Daoy (cell line): ENCODE measurements around the gene COX6A1. TPM values are rescaled to one million over a fixed set of nuclear protein-coding genes. Genes with fewer than 3 reads are reported as not detected.

Experiments used
- DNase-seq: peaks from one replicate; pipeline ENCODE4 v3.0.0-alpha.2; 2015; ENCODE audit warnings: low read depth
- total RNA-seq: library from RNA; depleted of rRNA; stranded (reverse); fragments of >200 nt; shearing (Covaris generic); gene quantifications from 2 replicates; pipeline ENCODE4 v1.2.3, GENCODE V29; 2014; rRNA removed

The COX6A1 gene
- total RNA-seq = 944 and 961 TPM in 2 replicates

DNA sequence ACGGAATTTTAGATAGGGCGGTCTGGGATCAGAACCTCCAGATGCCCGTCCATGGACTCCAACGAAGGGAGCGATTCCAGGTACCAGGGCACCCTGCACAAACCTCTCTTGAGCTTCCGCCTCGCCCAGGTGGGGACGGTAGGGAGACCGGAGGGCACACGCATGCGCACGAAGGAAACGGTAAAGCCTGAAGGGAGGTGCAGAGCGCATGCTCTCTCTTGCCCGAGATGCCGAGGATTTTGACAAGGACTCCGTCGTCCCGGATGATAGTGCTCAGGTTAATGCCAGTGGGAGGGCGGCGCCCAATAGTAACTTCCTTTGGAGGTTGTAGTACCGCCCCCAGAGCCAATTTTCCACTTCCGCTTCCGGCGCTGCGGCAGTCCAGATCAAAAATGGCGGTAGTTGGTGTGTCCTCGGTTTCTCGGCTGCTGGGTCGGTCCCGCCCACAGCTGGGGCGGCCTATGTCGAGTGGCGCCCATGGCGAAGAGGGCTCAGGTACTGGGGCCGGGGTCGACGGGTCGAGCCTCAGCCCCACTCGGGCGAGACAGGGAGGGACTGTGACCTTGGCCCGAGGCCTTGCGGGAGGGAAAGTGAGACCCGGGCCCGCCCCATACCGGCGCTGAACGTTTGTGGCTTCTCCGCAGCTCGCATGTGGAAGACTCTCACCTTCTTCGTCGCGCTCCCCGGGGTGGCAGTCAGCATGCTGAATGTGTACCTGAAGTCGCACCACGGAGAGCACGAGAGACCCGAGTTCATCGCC lies at the start of gene COX6A1:
TSS of gene COX6A1 (plus strand) at position 379 of the 760 bp plus-strand sequence. CDS start at position 393, 14 bp downstream.
- DNase-seq = peak; percentile 98

DNA sequence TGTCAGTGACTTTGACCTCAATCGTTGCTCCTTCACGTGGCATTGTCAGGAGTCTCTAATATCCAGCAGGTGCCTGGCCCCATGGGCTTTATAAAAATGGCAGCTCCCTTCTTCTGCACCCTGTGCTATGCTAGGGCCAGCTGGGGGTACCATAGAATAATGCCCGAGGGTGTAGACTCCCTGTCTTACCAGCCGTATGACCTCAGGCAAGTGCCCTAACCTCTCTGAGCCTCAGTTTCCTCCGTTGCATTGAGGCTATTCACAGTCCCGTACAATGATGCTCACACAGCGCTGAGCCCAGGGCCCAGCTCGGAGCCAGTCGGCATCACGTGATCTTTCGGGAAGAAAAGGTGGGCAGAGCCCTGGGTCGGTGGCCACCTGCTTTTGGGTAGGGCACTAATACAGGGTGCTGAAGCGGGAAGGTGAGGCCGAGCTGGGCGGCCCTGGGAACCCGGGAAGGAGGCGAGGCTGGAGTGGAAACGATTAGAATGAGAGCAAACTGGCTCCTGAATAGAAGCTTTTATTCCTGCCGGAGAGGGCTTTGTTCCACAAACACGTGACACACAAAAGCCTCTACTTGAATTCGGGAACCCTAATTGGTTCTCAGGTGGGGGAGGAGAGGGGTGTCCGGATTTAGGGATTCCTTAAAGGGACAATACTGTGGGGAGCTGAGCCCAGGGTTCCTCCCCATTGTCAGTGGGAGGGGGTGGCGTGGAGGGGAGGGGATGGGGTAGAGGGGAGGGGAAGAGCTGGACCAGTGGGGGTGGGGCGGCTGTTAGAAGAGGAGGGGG lies 49.0 kb upstream of the COX6A1 start:
- no peak for DNase-seq

DNA sequence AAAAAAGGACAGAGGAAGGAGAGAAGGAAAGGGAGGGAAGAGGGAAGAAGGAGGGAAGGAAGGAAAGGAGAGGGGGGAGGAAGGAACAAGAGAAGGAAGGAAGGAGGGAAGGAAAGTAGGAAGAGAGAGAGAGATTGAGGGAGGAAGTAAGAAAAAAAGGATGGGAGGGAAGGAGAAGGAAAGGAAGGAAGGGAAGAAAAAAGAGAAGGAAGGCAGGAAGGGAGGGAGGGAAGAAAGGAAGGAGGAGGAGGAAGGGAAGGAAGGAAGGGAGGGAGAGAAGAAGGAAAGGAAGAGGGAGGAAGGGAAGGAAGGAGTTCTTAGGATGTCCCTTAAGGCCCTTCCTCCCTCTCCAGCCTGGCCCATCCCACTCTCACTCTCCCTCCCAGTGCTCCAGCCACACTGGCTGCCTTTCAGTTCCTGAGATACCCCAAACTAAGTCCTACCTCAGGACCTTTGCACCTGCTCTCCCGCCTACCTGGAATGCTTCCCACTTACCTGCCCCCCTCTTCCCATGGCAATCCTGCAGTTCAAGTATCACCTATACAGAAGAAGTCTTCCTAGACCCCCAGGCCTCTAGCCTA lies 47.3 kb upstream of the COX6A1 start:
- DNase-seq = no peak

DNA sequence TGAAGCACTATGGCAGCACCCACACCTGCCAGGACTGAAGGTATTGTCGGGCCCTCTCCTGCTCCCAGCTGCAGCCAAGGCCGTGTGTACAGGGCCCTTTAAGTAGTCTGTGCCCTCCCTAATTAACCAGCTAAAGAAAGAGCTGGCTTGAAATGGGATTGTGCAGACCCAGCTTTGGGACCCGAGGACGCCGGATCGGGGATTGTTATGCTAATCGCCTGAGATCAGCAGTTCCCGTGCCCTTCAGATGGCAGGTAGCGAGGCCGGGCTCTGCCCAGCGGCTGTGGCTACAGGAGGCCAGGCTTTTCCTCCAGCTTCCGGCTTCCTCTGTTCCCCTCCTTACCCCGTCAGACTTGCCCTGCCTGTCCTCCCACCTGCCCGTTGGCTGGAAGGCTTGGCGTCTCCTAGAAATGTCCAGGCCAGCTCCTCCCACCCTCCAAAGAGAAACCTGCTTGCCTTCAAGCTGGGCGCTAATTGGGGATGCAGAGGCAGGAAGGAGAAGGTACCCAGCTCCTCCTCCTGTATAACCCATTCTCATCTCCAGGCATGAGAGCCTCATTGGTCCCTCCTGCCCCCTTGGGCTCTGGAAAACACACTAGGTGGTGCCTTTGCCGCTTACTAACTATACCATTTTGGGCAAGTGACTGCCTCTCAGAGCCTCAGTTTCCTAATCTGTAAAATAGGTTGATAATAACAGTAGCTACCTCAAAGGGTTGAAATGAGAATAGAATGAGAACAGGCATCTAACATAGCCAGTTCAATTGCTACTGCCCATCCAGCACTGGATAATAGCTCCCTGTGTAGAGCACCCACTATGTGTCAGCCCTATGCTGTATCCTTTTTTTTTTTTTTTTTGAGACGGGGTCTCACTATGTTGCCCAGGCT lies 43.2 kb upstream of the COX6A1 start:
- DNase-seq = no peak

DNA sequence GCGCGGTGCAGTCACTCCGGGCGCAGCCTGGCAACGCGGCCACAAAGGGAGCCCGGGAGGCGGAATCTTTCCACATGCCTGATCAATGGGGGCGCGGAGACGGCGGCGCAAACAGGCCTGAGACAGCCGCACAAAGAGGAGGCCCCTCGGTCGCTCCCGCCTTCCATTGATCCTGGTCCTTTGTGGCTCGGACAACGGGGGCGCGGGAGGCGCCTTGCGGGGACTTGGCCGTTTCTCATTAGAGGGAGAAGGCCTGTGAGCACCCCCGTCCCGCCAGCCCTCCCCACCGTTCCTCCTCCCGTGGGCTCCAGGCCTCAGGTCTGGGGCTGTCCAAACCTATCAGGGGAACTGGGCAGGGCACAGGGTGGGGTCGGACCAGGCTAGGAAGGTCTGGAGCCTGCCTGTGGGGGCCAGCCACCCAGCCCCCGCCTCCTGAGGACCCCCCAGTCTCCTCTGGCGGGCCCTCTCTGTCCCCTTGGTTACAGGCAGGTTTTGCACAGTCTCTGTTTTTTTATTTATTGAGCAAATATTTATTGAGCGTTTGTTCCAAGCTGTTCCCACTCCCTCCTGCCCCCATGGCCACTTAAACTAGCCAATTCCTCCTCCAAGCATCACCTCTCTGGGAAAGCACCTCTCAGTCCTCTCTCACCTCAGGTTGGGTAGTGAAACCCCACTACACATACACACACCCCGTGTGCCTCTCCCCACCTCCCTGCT lies 39.9 kb upstream of the COX6A1 start:
- no peak for DNase-seq

DNA sequence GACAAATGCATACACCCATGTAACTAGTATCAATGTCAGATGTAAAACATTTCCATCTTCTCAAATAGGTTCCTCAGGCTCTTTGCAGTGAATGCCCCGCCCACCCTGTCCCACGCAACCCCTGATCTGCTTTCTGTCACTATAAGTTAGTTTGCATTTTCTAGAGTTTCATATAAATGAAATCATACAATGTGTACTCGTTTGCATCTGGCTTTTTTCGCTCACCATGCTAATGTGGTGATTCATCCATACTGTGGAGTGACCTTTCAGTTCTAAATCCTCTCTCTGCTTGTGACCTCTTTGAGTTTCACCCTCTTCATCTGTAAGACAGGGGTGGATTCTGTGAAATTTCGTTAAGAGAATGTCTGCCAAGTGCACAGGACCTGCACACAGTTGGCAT lies 38.4 kb upstream of the COX6A1 start:
- DNase-seq = no peak

DNA sequence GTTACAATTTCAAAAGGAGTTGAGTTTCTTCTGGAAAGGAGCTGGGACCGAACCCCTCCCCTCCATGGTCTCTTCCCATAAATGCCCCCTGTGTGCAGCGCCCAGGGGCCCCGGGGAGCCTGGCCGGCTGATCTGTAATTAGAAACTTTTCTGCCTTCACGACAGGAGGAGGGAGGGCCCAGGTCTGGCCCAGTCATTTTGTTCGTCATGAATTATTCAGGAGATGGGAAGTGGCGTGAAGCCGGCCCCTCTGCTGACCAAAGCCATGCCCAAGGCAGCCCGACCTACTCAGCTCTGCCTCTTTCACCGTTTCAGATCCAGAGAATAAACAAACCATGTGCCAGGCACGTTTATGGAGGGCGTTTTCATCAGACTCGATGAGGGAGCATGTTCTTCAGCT lies 35.7 kb upstream of the COX6A1 start:
- no peak for DNase-seq

DNA sequence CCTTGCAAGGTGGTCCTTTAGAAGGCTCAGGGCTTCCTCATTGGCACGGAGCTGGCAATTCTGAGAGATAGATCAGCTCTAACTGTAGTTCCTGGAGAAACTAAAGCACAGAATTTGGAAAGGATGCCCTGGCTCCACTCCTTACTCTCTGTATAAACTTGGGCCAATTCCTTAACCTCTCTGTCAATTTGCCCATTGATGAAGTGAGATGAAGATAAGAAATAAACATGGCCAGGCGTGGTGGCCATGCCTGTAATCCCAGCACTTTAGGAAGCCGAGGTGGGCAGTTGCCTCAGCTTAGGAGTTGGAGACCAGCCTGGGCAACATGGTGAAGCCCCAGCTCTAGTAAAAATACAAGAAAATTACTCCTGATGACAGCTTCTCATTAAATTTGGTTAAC lies 34.0 kb upstream of the COX6A1 start:
- no peak for DNase-seq

DNA sequence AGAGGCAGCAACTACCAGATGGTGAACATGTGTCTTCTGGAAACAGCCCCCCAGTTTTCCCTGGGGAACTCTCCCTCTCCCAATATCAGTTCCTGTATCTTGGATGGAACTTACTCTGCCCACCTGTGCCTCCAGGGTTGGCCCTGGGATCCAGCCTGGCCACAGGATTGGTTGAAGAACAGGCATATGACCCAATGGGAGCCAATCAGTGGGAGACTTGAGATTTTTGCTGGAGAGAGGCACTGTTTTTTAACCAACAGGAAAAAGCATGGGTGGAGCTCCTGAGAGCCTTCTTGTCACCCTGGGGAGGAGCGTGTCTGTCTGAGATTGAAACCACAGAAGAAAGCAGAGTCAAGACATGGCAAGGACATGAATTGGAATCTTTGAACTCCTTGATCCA lies 33.6 kb upstream of the COX6A1 start:
- DNase-seq = no peak

DNA sequence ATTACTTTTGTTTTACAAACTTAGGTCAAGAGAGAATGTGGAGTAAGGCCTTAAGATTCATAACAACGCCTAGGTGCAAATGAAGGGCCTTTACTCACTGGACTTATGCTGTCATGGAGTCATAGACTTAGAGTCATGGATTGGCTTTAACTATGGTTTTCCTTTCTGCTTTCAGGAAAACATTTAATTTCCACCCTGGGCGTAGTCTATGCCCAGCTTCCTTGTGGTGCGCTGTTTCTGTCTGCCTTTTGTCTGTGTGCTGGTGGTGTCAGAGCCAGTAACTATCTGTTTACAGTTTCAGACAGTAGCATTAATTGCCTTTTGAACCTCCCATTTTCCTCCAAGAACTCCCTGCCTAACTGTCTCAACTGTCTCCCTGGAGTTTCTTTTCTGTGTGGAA lies 31.8 kb upstream of the COX6A1 start:
- DNase-seq = no peak

DNA sequence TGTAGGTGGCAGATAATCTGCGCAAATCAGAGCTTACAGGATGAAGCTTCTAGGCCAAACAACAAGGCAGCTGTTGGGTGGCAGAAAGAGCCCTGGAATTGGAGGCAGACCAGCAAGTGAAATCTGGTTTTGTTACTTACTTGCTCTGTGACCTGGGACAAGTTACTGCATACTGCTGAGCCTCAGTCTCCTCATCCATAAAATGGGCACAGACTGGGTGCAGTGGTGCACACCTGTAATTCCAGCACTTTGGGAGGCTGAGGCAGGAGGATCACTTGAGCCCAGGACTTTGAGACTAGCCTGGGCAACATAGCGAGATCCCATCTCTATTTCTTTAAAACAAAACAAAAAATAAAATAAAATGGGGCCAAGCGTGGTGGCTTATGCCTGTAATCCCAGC lies 31.4 kb upstream of the COX6A1 start:
- DNase-seq = no peak

DNA sequence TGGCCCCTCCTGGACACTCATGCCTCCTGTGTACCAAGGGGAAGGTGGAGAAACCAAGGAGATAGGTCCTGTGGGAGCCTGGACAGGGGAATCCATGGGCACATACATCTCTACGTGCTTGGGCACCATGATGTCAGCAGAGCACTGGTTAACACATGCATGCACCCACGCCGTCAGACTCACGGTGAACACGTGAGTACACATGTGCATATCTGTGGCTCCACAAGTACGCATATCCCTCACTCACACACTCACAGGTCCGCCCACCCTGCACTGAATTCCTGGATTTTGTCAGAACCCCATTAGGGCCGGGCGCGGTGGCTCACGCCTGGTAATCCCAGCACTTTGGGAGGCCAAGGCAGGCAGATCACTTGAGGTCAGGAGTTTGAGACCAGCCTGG lies 29.1 kb upstream of the COX6A1 start:
- DNase-seq = no peak

DNA sequence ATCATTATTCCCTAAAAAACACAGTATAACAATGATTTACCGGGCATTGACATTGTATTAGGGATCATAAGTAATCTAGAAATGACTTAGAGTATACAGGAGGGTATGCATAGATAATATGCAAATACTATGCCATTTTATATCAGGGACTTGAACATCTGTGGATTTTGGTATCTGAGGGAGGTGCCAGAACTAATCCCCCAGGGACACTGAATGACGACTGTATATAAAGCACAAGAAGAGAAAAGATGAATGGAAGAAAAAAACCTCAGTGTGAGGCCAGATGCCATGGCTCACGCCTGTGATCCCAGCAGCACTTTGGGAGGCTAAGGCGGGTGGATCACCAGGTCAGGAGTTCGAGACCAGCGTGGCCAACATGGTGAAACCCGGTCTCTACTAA lies 25.5 kb upstream of the COX6A1 start:
- DNase-seq = no peak

DNA sequence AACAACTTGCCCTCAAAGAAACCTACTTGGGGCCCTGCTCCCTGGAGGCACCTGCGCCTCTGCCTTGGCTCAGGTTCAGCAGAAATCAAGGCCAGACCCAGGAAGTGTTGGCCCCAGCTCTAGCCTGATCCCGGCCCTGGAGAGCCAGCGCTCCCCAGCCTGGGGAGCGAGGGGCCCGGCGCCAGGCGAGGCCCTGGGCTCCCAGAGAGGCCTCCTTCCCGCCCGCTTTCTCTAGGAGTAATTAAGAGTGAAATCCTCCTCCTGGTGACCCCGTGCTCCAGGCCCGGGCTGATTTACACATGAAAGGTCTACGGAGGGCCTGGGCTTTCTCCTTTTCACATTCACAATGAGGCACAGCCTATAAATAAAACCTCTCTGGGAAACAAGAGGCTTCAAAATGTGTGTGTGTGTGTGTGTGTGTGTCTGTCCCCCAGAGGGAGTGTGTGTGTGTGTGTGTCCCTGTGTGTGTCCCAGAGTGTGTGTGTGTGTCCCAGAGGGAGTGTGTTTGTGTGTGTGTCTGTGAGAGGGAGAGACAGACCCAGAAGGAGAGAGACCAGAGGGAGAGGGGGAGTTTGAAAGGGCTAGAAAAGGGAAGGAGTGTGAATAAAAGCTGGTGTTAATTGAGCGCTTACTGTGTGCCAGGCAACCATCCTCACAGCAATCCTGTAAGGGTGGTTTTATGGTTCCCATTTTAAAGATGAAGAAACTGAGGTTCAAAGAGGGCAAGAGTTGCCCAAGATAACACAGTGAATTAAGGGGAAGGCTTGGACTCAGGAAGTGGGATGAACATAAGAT lies 23.8 kb upstream of the COX6A1 start:
- DNase-seq = no peak

DNA sequence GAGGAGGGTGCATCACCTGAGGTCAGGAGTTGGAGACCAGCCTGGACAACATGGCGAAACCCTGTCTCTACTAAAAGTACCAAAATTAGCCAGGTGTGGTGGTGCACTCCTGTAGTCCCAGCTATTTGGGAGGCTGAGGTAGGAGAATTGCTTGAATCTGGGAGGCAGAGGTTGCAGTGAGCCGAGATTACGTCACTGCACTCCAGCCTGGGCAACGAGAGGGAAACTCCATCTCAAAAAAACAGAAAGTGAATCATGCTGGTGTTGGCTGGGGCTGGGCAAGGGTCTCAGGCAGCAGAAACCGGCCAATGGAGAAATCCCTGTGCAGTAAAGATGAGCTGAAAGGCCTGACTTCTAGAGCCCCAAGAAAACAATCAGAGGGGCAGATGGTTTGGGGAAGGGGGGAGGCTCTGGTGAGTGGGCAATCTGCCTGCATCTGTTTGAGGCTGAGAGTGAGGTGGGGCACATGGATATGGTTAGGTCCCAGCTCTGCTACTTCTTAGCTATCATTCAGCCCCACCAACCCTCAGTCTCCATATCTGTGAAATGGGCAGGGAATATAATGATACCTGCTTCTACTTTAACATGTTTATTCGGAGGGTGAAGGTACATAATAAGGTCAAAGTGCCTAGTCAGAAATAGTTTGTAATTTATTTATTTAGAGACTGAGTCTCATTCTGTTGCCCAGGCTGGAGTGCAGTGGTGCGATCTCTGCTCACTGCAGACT lies 21.3 kb upstream of the COX6A1 start:
- DNase-seq = no peak

DNA sequence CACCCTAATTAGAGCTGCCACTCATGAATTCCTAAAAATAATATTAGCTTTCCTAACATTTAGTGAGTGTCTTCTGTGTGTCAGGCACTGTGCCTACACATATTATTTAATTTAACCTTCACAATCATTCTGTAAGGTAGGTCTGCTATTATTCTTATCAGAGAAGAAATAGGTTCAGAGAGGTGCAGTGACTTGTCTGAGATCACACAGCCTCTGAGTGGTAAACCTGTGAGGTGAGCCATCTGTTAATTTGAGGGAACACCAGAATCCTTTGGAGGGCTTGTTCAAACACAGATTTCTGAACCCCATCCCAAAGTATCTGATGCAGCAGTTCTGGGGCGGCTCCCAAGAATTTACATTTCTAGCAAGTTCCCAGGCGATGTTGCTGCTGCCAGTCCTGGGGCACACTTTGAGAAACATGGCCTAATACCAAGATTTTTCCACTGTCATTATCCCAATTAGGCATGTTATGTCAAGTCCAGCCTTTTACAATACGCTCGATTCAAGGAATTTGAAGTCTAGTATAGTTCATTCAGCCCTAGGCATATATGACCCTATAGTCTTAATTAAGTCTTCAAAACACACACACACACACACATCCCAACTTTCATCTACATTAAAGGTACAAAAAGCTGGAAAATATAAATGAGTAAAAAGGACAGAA lies 19.9 kb upstream of the COX6A1 start:
- no peak for DNase-seq

DNA sequence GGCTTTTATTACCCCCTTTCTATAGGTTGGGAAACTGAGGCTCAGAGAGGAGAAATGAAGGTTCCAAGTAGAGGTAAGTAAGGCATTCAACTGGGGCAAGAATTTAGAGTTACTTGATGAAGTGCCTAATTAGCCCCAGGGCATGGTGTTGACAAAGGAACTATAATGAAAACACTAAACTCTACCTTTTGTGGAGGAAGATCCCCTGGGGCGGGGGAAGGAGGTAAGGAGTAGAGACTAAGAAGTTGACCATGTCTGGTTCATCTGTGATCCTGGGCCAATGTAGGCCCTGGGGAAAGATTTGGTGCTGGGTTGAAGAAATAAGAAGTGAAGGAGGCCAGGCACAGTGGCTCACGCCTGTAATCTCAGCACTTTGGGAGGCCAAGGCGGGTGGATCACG lies 16.2 kb upstream of the COX6A1 start:
- no peak for DNase-seq

DNA sequence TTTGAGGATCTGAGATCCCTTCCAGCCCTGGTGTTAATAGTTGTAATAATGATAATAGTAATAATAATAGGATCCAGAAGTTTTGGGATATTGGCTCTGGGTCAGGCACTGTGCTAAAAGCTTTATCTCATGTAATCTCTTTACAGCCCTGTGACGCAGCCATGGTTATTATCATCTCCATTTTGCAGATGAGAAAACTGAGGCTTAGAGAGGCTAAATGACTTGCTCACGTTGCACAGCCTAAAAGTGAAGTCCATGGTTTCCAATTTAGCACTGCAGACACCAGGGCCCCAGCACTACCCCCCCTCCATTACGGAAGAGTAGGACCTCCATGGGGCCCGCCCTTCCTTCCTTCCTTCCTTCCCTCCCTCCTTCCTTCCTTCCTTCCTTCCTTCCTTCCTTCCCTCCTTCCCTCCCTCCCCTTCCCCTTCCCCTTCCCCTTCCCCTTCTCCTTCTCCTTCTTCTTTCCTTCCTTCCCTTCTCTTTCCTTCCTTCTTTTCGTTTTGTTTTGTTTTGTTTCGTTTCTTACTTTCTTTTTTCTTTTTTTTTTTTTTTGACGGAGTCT lies 14.9 kb upstream of the COX6A1 start:
- no peak for DNase-seq

DNA sequence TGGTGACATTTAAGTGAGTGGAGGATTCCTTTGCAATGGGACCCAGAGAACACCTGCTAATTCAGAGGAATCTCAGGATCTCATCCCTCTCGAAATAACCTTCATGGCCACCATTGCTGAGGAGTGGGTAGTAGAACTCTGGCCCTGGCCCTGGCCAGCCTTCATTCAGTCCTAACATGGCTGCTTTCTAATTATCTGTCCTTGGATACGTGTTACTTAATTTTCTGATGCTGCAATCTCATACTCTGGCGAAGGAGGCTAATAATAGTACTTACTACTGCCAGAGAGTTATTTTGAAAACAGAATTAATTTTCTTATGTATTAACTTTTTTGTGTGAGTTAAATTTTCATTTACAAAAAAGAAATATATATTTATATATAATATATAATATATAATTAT lies 12.1 kb upstream of the COX6A1 start:
- no peak for DNase-seq
